ENCODE measurements around the gene PPARG.
"Not testable (repeated sequence)": the region's sequence is repeated elsewhere in the genome, so short reads cannot be mapped to it uniquely, and the experiment has no call there.

Gene PPARG

DNA sequence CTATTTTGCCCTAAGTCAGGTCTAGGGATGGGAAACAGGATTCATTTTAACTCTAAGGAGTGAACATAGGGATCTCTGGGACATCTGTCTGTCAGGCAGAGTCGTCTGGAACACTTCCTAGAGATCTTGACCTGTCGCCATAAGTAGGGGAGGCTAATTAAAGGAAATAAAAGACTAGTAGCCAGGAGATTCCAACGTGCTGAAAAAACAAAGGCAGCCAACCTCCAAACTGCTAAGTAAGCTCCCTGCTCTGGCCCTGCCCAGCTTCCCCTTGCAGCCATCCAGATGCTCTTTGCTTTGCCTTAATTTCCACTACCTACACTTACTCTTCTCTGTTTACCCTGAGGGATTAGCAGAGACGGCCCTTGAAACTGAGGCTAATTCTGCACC, 177.0 kb downstream of the PPARG start:
- no peak for DNase-seq

- DNase-seq, result no peak
These were observed 178.9 kb downstream of the PPARG start for GRCh38 chr3:12467746-12468145.

- DNase-seq, result no peak
These were observed 179.4 kb downstream of the PPARG start for GRCh38 chr3:12468276-12468675.

- no peak for DNase-seq
These were observed 179.9 kb downstream of the PPARG start for GRCh38 chr3:12468757-12469156.

GRCh38 chr3:12469222-12469621, 180.4 kb downstream of the PPARG start:
- DNase-seq, result not testable (repeated sequence)

- no peak for DNase-seq
These were observed 181.2 kb downstream of the PPARG start for GRCh38 chr3:12470111-12470510.

DNA sequence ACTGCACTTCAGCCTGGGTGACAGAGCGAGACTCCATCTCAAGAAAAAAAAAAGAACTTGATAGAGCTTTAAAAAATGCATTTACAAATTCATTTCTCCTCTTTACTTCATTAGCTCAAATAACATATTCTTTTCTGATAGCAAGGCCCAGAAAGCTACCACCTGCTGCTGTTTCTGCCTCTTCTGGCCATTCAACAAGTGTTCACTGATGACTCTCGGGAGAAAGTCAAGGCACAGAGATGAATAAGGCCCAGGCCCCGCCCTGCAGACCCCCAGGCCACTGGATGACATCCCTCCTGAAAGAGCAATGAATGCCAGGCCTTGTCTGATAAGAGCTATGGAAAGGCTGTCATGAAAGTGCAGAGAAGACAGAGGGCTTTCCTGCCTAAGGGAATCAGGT, 181.8 kb downstream of the PPARG start:
- no peak for DNase-seq

- no peak for DNase-seq
These were observed 182.4 kb downstream of the PPARG start for GRCh38 chr3:12471241-12471640.

DNA sequence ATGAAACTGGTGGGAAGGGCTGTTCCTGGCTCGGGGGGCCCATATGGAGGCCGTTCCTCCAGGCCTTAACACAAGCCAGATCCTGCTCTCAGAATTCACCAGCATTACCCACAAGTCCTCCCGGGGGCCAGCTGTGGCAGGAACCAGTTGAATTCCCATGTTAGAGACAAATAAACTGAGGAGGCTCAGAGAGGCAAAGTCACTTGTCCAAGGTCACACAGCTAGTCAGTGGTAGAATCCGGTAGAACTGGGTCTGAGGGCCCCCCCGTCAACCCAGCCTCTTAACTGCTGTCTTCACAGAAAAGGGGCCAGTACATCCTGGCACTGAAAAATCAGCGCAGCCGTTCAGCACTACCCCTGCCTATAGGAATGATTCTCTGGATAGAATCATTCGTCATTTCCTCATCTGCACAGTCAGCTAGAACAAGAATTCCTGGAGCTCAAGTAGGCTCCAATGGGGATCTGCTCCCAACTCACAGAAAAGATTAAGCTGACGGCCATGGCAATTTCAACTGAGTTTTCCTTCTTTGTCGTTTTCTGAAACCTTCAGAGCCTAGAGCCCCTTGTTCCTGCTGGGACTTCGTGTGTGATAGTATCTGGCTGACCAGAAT, 183.2 kb downstream of the PPARG start:
- no peak for DNase-seq

GRCh38 chr3:12472796-12473195, 183.9 kb downstream of the PPARG start:
- DNase-seq, result no peak

- no peak for DNase-seq
These were observed 184.6 kb downstream of the PPARG start for GRCh38 chr3:12473511-12473910.

GRCh38 chr3:12476238-12476897, 187.5 kb downstream of the PPARG start:
- no peak for DNase-seq

GRCh38 chr3:12477256-12477655, 188.4 kb downstream of the PPARG start:
- no peak for DNase-seq

DNA sequence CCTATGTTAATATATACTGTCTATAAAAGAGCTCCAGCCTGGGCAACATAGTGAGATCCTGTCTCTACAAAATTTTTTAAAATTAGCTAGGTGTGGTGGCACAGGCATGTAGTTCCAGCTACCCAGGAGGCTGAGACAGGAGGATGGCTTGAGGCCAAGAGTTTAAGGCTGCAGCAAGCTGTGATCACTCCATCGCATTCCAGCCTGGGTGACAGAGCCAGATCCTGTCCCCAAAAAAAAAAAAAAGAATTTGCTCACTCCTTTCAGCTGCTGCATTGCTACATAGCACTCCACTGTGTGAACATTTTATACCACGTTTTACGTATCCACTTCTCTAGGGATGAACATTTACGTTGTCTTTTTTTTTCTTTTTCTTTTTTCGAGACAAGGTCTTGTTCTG, 189.5 kb downstream of the PPARG start:
- no peak for DNase-seq

DNA sequence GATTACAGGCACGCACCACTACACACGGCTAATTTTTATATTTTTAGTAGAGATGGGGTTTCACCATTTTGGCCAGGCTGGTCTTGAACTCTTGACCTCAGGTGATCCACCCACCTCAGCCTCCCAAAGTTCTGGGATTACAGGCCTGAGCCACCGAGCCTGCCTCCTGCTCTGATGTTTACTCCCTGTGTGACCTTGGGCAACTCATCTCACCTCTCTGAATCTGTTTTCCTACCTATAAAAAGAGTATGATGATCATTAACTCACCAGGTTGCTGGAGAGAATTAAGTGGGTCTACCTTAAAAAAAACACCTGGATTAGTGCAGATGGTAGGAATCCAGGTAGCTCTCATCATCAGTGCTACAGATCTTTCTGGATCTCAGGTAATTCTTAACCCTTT, 190.3 kb downstream of the PPARG start:
- DNase-seq, result not testable (repeated sequence)

- DNase-seq, result no peak
These were observed 191.1 kb downstream of the PPARG start for GRCh38 chr3:12479919-12480427.

- DNase-seq, result no peak
These were observed 194.5 kb downstream of the PPARG start for GRCh38 chr3:12483410-12483809.

GRCh38 chr3:12483872-12484197, 195.0 kb downstream of the PPARG start:
- no peak for DNase-seq

Measured in CD4-positive, alpha-beta T cell treated with Interferon gamma for 1 hour (primary cell).